Fibroblast of villous mesenchyme (primary cell): ENCODE results near the gene AP5M1. TPM values are rescaled to one million over a fixed set of nuclear protein-coding genes. Genes with fewer than 3 reads are reported as not detected.
"Not testable (repeated sequence)": the region's sequence is repeated elsewhere in the genome, so short reads cannot be mapped to it uniquely, and the experiment has no call there.

Experiments used
- DNase-seq: peaks from one replicate; pipeline ENCODE4 v3.0.0-alpha.2; 2010; ENCODE audit warnings: low read depth
- H3K4me3 ChIP-seq: 2 replicates; pipeline ENCODE4 v1.5.1; 2011; ENCODE audit warnings: low read depth, mild to moderate bottlenecking, low read length
- total RNA-seq: library from RNA; depleted of rRNA; stranded (reverse); fragments of >200 nt; gene quantifications from 2 replicates; pipeline ENCODE4 v1.2.3, GENCODE V29; 2012
- TF ChIP-seq, protein P1 (sequence below): IDR thresholded peaks from 2 replicates; pipeline ENCODE4 v1.5.1; 2012; ENCODE audit warnings: low read depth, mild to moderate bottlenecking, low read length; ENCODE audit not compliant: insufficient read depth

Gene AP5M1
- total RNA-seq, 1 donor, result 44.9 TPM

DNA sequence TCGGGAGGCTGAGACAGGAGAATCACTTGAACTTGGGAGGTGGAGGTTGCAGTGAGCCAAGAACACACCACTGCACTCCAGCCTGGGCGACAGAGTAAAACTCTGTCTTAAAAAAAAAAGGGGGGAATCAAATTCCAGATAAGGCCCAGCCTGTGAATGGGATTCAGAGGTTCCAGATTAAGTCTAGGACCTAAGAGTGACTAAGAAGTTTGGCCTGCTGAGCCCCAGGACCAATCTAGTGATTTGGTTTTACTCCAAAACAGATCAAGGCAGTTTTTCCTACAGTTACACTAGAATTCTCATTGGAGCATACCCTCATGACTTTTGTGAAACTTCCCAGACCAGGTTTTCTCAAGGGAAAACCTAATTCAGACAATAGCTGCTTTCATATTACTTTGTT is 22.8 kb upstream of the AP5M1 start:
- TF ChIP-seq, protein P1, sequence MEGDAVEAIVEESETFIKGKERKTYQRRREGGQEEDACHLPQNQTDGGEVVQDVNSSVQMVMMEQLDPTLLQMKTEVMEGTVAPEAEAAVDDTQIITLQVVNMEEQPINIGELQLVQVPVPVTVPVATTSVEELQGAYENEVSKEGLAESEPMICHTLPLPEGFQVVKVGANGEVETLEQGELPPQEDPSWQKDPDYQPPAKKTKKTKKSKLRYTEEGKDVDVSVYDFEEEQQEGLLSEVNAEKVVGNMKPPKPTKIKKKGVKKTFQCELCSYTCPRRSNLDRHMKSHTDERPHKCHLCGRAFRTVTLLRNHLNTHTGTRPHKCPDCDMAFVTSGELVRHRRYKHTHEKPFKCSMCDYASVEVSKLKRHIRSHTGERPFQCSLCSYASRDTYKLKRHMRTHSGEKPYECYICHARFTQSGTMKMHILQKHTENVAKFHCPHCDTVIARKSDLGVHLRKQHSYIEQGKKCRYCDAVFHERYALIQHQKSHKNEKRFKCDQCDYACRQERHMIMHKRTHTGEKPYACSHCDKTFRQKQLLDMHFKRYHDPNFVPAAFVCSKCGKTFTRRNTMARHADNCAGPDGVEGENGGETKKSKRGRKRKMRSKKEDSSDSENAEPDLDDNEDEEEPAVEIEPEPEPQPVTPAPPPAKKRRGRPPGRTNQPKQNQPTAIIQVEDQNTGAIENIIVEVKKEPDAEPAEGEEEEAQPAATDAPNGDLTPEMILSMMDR, result no peak
- DNase-seq, result peak; percentile 5
- H3K4me3 ChIP-seq, result no peak overlapping the region

DNA sequence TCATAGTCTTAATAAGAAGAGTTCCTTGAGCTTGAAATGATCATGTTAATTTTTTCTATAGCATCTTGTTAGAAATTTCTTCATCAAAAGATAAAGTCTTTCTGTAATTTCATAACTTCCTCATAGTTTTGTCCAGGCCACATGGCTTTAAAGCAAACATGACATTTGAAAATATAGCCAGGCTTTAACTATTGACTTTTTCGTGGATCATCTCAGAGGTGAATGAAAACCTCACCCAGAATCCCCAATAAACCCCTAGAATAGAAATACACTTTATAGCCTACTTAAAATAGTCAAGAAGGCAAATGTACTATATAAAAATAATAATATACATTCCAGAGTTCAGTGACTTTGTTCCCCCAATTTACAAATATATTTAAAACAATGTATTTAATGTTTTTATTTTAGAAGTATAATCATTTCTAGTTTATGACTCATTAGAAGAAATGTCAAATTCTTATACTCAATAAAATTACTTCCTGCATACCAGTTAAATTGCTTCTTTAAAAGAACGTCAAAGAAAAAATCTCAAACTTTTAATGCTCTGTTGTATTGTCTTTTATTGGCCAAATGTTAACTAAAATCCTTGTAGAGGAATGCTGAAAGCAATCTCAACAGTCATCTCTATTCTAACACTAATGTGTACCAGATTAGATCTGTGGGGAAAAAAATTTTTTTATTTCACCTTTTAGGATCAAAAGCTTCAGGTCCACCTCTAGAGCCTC is 21.7 kb upstream of the AP5M1 start:
- peak; percentile 17 for DNase-seq
- TF ChIP-seq, protein P1, result no peak
- H3K4me3 ChIP-seq, result no peak overlapping the region

DNA sequence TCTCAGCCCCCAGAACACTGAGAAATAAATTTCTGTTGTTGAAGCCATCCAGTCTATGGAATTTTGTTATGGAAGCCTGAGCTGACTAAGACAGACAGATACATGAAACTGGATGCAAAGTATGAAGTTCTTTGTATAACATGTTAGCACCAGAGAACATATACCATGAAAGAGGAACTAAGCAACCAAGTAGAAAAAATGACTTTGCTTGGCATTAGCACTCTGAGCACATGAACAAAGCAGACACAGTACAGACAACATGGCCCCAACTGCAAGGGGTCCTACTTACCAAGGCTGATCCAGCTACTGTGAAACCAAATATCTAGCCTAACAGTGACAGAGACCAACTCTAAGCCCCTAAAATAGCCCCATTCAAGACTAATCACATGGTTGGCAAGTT is 13.9 kb upstream of the AP5M1 start:
- TF ChIP-seq, protein P1, result no peak
- no peak for DNase-seq
- H3K4me3 ChIP-seq, result no peak overlapping the region

DNA sequence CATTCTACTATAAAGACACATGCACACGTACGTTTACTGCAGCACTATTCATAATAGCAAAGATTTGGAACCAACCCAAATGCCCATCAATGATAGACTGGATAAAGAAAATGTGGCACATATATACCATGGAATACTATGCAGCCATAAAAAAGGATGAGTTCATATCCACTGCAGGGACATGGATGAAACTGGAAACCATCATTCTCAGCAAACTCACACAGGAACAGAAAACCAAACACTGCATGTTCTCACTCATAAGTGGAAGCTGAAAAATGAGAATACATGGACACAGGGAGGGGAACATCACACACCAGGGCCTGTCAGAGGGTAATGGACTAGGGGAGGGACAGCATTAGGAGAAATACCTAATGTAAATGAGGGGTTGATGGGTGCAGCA is 10.6 kb upstream of the AP5M1 start:
- not testable (repeated sequence) for H3K4me3 ChIP-seq, DNase-seq

DNA sequence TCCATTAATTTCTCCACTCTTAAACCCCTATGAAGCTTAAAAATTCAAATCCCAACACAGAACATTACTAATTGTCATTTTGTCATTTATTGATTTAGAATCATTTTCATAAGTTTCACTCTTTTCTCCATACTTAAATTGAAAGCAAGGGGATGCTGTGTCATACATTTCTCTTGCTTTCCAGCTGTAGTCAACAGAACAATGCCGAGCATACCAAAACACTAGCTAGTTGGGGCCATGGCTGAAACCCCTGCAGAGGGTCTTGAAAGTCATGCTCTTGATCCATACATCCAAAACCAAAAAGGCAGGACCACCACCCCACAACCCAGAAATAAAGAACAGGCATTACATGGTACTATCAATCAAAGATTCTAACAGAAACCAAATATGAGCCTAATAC is 9.1 kb upstream of the AP5M1 start:
- no peak for DNase-seq
- H3K4me3 ChIP-seq, result no peak overlapping the region
- TF ChIP-seq, protein P1, result no peak

DNA sequence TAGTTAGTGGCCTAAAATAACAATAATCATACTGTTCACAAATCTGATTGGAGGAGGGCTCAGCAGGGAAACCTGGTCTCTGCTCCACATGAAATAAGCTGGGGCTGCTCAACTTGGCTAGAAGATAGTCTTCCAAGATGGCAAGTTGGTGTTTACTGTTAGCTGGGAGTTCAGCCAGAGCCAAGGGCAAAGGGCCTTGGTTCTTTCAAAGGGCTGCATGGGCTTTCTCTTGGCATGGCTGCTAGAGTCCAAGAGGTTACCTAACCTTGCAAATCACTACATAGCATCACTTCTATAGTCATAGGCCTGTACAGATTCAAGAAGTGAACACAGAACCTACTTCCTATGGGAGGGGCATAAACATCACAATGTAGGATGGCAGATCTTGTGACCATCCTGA is 7.2 kb upstream of the AP5M1 start:
- DNase-seq, result no peak
- no peak overlapping the region for H3K4me3 ChIP-seq
- TF ChIP-seq, protein P1, result no peak

DNA sequence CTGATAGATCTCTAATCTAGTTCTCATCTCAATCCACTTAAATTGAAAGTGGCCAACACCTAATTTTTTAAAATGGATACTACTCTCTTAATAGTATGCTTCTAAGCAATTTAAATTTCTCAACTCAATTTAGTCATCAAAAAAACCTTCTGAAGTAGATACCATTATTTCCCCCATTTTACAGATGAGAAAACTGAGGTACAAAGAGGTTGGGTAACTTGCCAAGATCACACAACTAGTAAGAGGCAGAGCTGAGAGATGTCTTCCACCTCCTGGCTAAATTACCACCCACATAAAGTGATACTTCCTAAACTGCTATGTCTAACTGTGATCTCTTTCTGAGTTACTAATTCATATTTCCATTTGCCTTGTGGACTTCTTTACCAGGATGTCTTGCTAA is 6.7 kb upstream of the AP5M1 start:
- no peak overlapping the region for H3K4me3 ChIP-seq
- DNase-seq, result no peak
- TF ChIP-seq, protein P1, result no peak
